IMR-90 (cell line): Measurements from ENCODE around the gene KCNAB1. TPM values are rescaled to one million over a fixed set of nuclear protein-coding genes. Genes with fewer than 3 reads are reported as not detected.

Experiments
- ATAC-seq: fragments of 200-7000 bp; cut with Tn5 transposase; 2 replicates; pipeline ENCODE4 v1.9.1; 2020; ENCODE audit warnings: low read depth, mild to moderate bottlenecking, moderate library complexity
- BruUV-seq: library from RNA; stranded (reverse); fragments of 400-500 nt; replicated peaks from 2 replicates; lab custom pipeline; 2021; lab: Mats Ljungman, UMichigan
- CTCF ChIA-PET: fragments of 300-600 bp; formaldehyde crosslinking; extraction: SDS; loops from one replicate; lab custom pipeline; 2021; ENCODE audit warnings: antibody characterized with exemption; lab: Yijun Ruan, JAX
- POLR2A ChIA-PET: fragments of 300-600 bp; sonication (Branson Sonifier 250); formaldehyde crosslinking; loops from one replicate; lab custom pipeline; 2022; ENCODE audit warnings: antibody characterized with exemption; ENCODE audit not compliant: unreplicated experiment; lab: Charles Lee
- DNase-seq: peaks from one replicate; pipeline ENCODE4 v3.0.0; 2013
- H2AFZ ChIP-seq: replicated peaks from 2 replicates; pipeline ENCODE3; 2013; ENCODE audit warnings: low read length, mild to moderate bottlenecking; ENCODE audit not compliant: poor library complexity
- H2AK5ac ChIP-seq: 2 replicates; pipeline ENCODE4 v1.6.1; 2013; ENCODE audit warnings: low read depth, low read length, inconsistent platforms
- H2AK9ac ChIP-seq: replicated peaks from 2 replicates; pipeline ENCODE3; 2013; ENCODE audit warnings: mild to moderate bottlenecking, low read depth, low read length, moderate library complexity; ENCODE audit not compliant: poor library complexity
- H2BK120ac ChIP-seq: 2 replicates; pipeline ENCODE4 v1.6.1; 2013; ENCODE audit warnings: low read depth, low read length, inconsistent platforms
- H2BK15ac ChIP-seq: 3 replicates; pipeline ENCODE4 v1.6.1; 2013; ENCODE audit warnings: low read depth, low read length, inconsistent platforms
- H2BK20ac ChIP-seq: 2 replicates; pipeline ENCODE4 v1.6.1; 2013; ENCODE audit warnings: low read depth, mild to moderate bottlenecking, inconsistent platforms, low read length, moderate library complexity
- H2BK5ac ChIP-seq: 2 replicates; pipeline ENCODE4 v1.6.1; 2013; ENCODE audit warnings: mild to moderate bottlenecking, low read depth, low read length, inconsistent platforms; ENCODE audit not compliant: poor library complexity, severe bottlenecking
- H3K14ac ChIP-seq: replicated peaks from 2 replicates; pipeline ENCODE4 v1.6.1; 2013; ENCODE audit warnings: low read depth, low read length, inconsistent platforms
- H3K18ac ChIP-seq: 2 replicates; pipeline ENCODE4 v1.6.1; 2013; ENCODE audit warnings: low read depth, low read length, control low read depth
- H3K23ac ChIP-seq: 2 replicates; pipeline ENCODE4 v1.6.1; 2013; ENCODE audit warnings: low read depth, low read length, inconsistent platforms
- H3K27ac ChIP-seq: 2 replicates; pipeline ENCODE4 v1.5.1; 2013; ENCODE audit warnings: mild to moderate bottlenecking, control low read depth, low read length; ENCODE audit not compliant: insufficient read depth
- H3K27me3 ChIP-seq: 2 replicates; pipeline ENCODE4 v1.6.1; 2013; ENCODE audit warnings: low read length; ENCODE audit not compliant: control insufficient read depth, insufficient read depth
- H3K36me3 ChIP-seq: 2 replicates; pipeline ENCODE4 v1.6.1; 2013; ENCODE audit warnings: low read length, mixed read lengths; ENCODE audit not compliant: control insufficient read depth, insufficient read depth
- H3K4ac ChIP-seq: 2 replicates; pipeline ENCODE4 v1.6.1; 2013; ENCODE audit warnings: low read depth, low read length, inconsistent platforms
- H3K4me1 ChIP-seq: 2 replicates; pipeline ENCODE4 v1.6.1; 2013; ENCODE audit warnings: low read length, mixed read lengths; ENCODE audit not compliant: control insufficient read depth, insufficient read depth
- H3K4me2 ChIP-seq: 2 replicates; pipeline ENCODE4 v1.6.1; 2013; ENCODE audit warnings: low read depth, mild to moderate bottlenecking, control low read depth, low read length, moderate library complexity
- H3K4me3 ChIP-seq: 2 replicates; pipeline ENCODE4 v1.5.1; 2013; ENCODE audit warnings: low read depth, mild to moderate bottlenecking, control low read depth, low read length, moderate library complexity; ENCODE audit not compliant: insufficient read depth
- H3K56ac ChIP-seq: 2 replicates; pipeline ENCODE4 v1.6.1; 2013; ENCODE audit warnings: low read length, inconsistent platforms; ENCODE audit not compliant: insufficient read depth; ENCODE audit errors: extremely low read depth
- H3K79me1 ChIP-seq, 2 experiments: 2 replicates each; pipeline ENCODE4 v1.6.1; 2013; ENCODE audit warnings: low read length in 2 of 2, inconsistent platforms in 1 of 2, low read depth in 1 of 2
- H3K9ac ChIP-seq: 2 replicates; pipeline ENCODE4 v1.6.1; 2013; ENCODE audit warnings: low read depth, low read length, control low read depth
- H3K9me1 ChIP-seq: 2 replicates; pipeline ENCODE4 v1.6.1; 2013; ENCODE audit warnings: low read length, inconsistent platforms; ENCODE audit not compliant: insufficient read depth
- H3K9me3 ChIP-seq: 2 replicates; pipeline ENCODE4 v1.6.1; 2013; ENCODE audit warnings: low read length; ENCODE audit not compliant: control insufficient read depth, insufficient read depth
- H4K20me1 ChIP-seq: 2 replicates; pipeline ENCODE4 v1.6.1; 2013; ENCODE audit warnings: low read length, inconsistent platforms; ENCODE audit not compliant: insufficient read depth
- H4K5ac ChIP-seq: 2 replicates; pipeline ENCODE4 v1.6.1; 2013; ENCODE audit warnings: mild to moderate bottlenecking, low read depth, low read length, control low read depth
- H4K8ac ChIP-seq, 2 experiments: 2 replicates each; pipeline ENCODE4 v1.6.1; 2013; ENCODE audit warnings: low read depth in 2 of 2, low read length in 2 of 2, control low read depth in 1 of 2, inconsistent platforms in 1 of 2
- H4K91ac ChIP-seq: 2 replicates; pipeline ENCODE4 v1.6.1; 2013; ENCODE audit warnings: low read depth, low read length, inconsistent platforms; ENCODE audit not compliant: insufficient read depth
- CEBPB ChIP-seq: IDR thresholded peaks from 2 replicates; pipeline ENCODE4 v1.6.1; 2012; ENCODE audit warnings: low read depth, low read length, improper control_type of control experiment
- CHD1 ChIP-seq: IDR thresholded peaks from 2 replicates; pipeline ENCODE4 v1.6.1; 2012; ENCODE audit warnings: low read depth, low read length, improper control_type of control experiment
- MAFK ChIP-seq: IDR thresholded peaks from 2 replicates; pipeline ENCODE4 v1.6.1; 2012; ENCODE audit warnings: low read depth, low read length, improper control_type of control experiment
- MAZ ChIP-seq: IDR thresholded peaks from 2 replicates; pipeline ENCODE4 v1.6.1; 2012; ENCODE audit warnings: low read depth, mild to moderate bottlenecking, low read length, improper control_type of control experiment, moderate library complexity, borderline replicate concordance
- NFE2L2 ChIP-seq: fragments of 150-350 bp; IDR thresholded peaks from 2 replicates; pipeline ENCODE4 v1.6.1; 2016; ENCODE audit warnings: low read depth, mild to moderate bottlenecking, low read length
- POLR2A ChIP-seq: IDR thresholded peaks from 2 replicates; pipeline ENCODE4 v1.6.1; 2012; ENCODE audit warnings: mild to moderate bottlenecking, low read depth, low read length
- RAD21 ChIP-seq: IDR thresholded peaks from 2 replicates; pipeline ENCODE4 v1.6.1; 2012; ENCODE audit warnings: low read length, improper control_type of control experiment
- WGBS, 2 experiments: methylation state at CpG; one replicate each; pipeline versions ENCODE4 v1.1.5 to v1.1.7; 2013; ENCODE audit warnings: missing lambda C conversion rate in 2 of 2; ENCODE audit not compliant: insufficient read length in 1 of 2; ENCODE audit errors: extremely low coverage in 2 of 2; 5-methylcytosine and 5-hydroxymethylcytosine counted together
- dilution Hi-C: fragments of 300-500 bp; cut with HindIII; formaldehyde crosslinking; loops from one replicate; pipeline ENCODE4 v1.14.3; 2018; ENCODE audit warnings: low sequenced_read_pairs; ENCODE audit not compliant: unreplicated experiment
- in situ Hi-C: fragments of 300-500 bp; cut with MboI; formaldehyde crosslinking; loops from 3 replicates; pipeline ENCODE4 v1.14.3; 2019; ENCODE audit warnings: low sequenced_read_pairs, inconsistent platforms, mixed read lengths
- intact Hi-C: fragments of 100-400 bp; cut with micrococcal nuclease; formaldehyde crosslinking; loops from 2 replicates; pipeline ENCODE4 v1.10.0; 2022
- polyA plus RNA-seq, 3 experiments: library from polyadenylated mRNA; depleted of rRNA; stranded (reverse); fragments of >200 nt; gene quantifications; 2 replicates each; pipeline ENCODE4 v1.2.3, GENCODE V29; 2012; ENCODE audit warnings: low replicate concordance in 1 of 3
- total RNA-seq: library from RNA; depleted of rRNA; stranded (reverse); fragments of >200 nt; gene quantifications from 2 replicates; pipeline ENCODE4 v1.2.3, GENCODE V29; 2012
- TF ChIP-seq, protein P1 (sequence below): conservative IDR thresholded peaks from 2 replicates; pipeline ENCODE4 v1.5.1; 2012; ENCODE audit warnings: mild to moderate bottlenecking, low read depth, low read length, improper control_type of control experiment

Gene KCNAB1
- total and polyA plus RNA-seq, 2 of the 4 experiments (the other 2 are of a cell fraction), result under 0.01 to 0.07 TPM

DNA sequence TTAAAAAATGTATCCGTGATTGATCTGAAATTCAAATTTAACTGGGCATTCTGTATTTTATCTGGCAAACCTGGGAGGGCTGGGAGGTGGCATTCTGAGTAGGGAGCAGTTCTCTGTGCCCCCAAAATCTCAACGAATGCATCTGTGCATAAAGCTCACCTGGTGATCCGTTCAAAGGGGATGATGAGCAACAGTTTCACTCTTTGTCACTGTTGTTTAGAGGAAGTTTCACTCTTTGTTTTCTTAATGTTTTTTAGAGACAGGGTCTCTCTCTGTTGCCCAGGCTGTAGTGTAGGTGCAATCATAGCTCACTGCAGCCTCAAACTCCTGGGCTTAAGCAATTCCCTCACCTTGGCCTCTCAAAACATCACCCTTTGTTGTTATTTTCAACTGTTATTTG lies 247.8 kb downstream of the KCNAB1 start:
- dilution Hi-C loops (no loop called here), intact Hi-C loops (no loop called here)
- ATAC-seq, result no peak

More for the DNA sequence above, 247.8 kb downstream of the KCNAB1 start:
- Histone ChIP-seq H3K27me3 (peaks cover 2% of the 10 kb centered on the region; the same call in 1 of the 2 replicates), H3K23ac (no peak overlapping the region), H3K9ac (no peak overlapping the region), H2BK15ac (no peak overlapping the region), H3K56ac (no peak overlapping the region), H4K8ac (no peak overlapping the region), H2AK5ac (no peak overlapping the region), H3K9me3 (no peaks in the 10 kb centered on the region), H3K4me1 (no peaks in the 10 kb centered on the region), H3K79me1 (no peaks in the 10 kb centered on the region), H2AFZ (no peak overlapping the region), H3K18ac (no peak overlapping the region), H3K4ac (no peak overlapping the region), H3K27ac (no peak overlapping the region), H2BK20ac (no peak overlapping the region), H3K4me3 (no peak overlapping the region), H3K4me2 (no peak overlapping the region), H2AK9ac (no peak overlapping the region), H3K9me1 (no peaks in the 10 kb centered on the region), H4K91ac (no peak overlapping the region), H3K36me3 (no peaks in the 10 kb centered on the region), H4K5ac (no peak overlapping the region), H2BK120ac (no peak overlapping the region), H4K20me1 (no peaks in the 10 kb centered on the region), H3K14ac (no peak overlapping the region), H2BK5ac (no peak overlapping the region)
- BruUV-seq, result no TSS peak
- CTCF ChIA-PET, result no interaction called here
- DNase-seq, result no peak
- WGBS, 2 experiments, result no CpG with 5 or more reads among the region's 3 CpGs
- in situ Hi-C loops, result no loop called here
- POLR2A ChIA-PET, result no interaction called here
- TF ChIP-seq NFE2L2, result no peak
- TF ChIP-seq RAD21, result no peak
- TF ChIP-seq POLR2A, result no peak
- TF ChIP-seq CEBPB, result no peak
- TF ChIP-seq, protein P1, sequence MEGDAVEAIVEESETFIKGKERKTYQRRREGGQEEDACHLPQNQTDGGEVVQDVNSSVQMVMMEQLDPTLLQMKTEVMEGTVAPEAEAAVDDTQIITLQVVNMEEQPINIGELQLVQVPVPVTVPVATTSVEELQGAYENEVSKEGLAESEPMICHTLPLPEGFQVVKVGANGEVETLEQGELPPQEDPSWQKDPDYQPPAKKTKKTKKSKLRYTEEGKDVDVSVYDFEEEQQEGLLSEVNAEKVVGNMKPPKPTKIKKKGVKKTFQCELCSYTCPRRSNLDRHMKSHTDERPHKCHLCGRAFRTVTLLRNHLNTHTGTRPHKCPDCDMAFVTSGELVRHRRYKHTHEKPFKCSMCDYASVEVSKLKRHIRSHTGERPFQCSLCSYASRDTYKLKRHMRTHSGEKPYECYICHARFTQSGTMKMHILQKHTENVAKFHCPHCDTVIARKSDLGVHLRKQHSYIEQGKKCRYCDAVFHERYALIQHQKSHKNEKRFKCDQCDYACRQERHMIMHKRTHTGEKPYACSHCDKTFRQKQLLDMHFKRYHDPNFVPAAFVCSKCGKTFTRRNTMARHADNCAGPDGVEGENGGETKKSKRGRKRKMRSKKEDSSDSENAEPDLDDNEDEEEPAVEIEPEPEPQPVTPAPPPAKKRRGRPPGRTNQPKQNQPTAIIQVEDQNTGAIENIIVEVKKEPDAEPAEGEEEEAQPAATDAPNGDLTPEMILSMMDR, result no peak
- no peak for TF ChIP-seq MAFK
- TF ChIP-seq CHD1, result no peak
- no peak for TF ChIP-seq MAZ
